GM12875 (cell line): Measurements from ENCODE around the gene TSPEAR.

ENCODE experiments used
- H3K4me3 ChIP-seq: one replicate; pipeline ENCODE4 v1.5.1; 2011; ENCODE audit warnings: low read depth, low read length, control low read depth
- CTCF ChIP-seq: IDR thresholded peaks from 2 replicates; pipeline ENCODE4 v1.5.1; 2011; ENCODE audit warnings: low read depth, mild to moderate bottlenecking, control low read depth, inconsistent platforms, low read length, moderate library complexity, borderline replicate concordance; ENCODE audit not compliant: insufficient read depth

TSPEAR gene

GRCh38 chr21:44722731-44723130 lies 11.4 kb upstream of the TSPEAR start:
- TF ChIP-seq CTCF = no peak
- H3K4me3 ChIP-seq = no peak overlapping the region

- no peak overlapping the region for H3K4me3 ChIP-seq
- TF ChIP-seq CTCF = no peak
Observed at GRCh38 chr21:44720170-44720569, 8.8 kb upstream of the TSPEAR start.

- no peak for TF ChIP-seq CTCF
- H3K4me3 ChIP-seq = no peak overlapping the region
Observed at GRCh38 chr21:44718571-44718970, 7.2 kb upstream of the TSPEAR start.

GRCh38 chr21:44718093-44718492 lies 6.7 kb upstream of the TSPEAR start:
- TF ChIP-seq CTCF = no peak

GRCh38 chr21:44716984-44717383 lies 5.6 kb upstream of the TSPEAR start:
- TF ChIP-seq CTCF = no peak

More at GRCh38 chr21:44718093-44718492, 6.7 kb upstream of the TSPEAR start:
- no peak overlapping the region for H3K4me3 ChIP-seq

GRCh38 chr21:44714905-44715304 lies 3.5 kb upstream of the TSPEAR start:
- TF ChIP-seq CTCF = no peak
- no peak overlapping the region for H3K4me3 ChIP-seq

More at GRCh38 chr21:44716984-44717383, 5.6 kb upstream of the TSPEAR start:
- no peak overlapping the region for H3K4me3 ChIP-seq

- H3K4me3 ChIP-seq = no peak overlapping the region
- TF ChIP-seq CTCF = no peak
Observed at GRCh38 chr21:44713846-44714245, 2.5 kb upstream of the TSPEAR start.
